HG03521 (cell line): ENCODE data around the gene NUP85.
"Not testable (repeated sequence)": the region's sequence is repeated elsewhere in the genome, so short reads cannot be mapped to it uniquely, and the experiment has no call there.

Experiments used
- ATAC-seq: cut with Tn5 transposase; IDR thresholded peaks from one replicate; pipeline ENCODE4 v1.9.1; 2021; ENCODE audit warnings: mild to moderate bottlenecking, moderate library complexity; ENCODE audit not compliant: unreplicated experiment

Gene NUP85

DNA sequence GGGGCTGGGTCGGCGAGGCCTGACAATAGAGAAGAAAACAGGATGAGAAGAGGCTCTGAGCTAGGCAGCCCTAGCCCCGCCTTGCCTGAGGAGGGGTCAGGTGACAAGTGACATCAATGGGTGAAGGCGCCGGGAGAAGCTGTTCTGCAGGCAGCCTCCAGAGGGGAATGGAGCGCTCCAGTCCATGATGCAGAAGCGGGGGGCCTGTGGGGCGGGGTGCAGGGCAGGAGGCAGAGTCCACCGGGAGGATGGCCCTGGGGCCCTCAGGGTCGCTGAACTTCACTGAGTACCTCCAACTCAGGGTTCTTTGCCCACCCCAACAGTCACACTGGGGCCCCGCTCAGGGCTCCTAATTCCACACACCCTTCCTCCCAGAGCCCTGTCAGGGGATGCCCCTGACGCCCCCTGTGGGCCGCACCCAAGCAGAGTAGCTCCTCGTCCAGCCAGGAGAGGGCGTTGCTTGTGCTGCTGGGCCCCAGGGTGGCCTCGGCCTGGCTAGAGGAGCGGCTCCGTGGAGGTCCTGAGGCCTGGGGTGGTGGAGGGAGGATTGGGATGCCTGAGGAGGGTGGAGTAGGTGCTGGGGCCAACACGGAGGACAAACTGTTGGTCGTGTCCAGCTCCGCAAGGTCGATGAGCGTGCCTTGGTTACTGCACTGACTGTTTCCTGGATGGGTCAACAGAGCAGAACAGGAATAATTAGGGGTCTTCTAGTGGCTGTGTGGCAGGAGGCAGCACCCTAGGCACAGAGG lies 35.1 kb downstream of the NUP85 start:
- ATAC-seq, result no peak

GRCh38 chr17:75241143-75241430 lies 35.6 kb downstream of the NUP85 start:
- no peak for ATAC-seq

GRCh38 chr17:75241502-75241901 lies 36.0 kb downstream of the NUP85 start:
- ATAC-seq, result no peak

DNA sequence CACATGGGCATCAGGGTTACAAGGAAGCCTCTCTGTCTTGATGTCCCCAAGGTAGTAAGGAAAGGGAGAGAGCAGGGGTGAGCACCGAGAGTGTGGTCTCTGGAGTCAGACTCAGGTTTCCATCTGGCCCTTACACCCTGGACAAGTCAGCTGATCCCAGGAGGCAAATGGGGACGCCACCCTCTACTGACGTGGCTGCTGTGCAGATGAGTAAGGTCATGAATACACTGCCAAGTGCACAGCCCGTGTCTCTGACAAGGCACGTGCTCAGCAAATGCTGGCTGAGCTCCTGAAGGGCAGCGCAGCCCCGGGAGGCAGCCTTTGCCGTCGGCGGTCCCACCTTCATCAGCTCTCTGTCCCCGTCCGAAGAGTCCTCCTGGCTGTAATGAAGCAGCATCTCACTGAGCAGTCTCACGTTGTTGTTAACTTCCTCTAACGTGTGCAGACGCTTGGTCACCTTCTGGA lies 36.5 kb downstream of the NUP85 start:
- ATAC-seq, result no peak

GRCh38 chr17:75242461-75243042 lies 37.1 kb downstream of the NUP85 start:
- ATAC-seq, result no peak

GRCh38 chr17:75244133-75244866 lies 38.8 kb downstream of the NUP85 start:
- no peak for ATAC-seq

GRCh38 chr17:75245011-75245410 lies 39.5 kb downstream of the NUP85 start:
- no peak for ATAC-seq

DNA sequence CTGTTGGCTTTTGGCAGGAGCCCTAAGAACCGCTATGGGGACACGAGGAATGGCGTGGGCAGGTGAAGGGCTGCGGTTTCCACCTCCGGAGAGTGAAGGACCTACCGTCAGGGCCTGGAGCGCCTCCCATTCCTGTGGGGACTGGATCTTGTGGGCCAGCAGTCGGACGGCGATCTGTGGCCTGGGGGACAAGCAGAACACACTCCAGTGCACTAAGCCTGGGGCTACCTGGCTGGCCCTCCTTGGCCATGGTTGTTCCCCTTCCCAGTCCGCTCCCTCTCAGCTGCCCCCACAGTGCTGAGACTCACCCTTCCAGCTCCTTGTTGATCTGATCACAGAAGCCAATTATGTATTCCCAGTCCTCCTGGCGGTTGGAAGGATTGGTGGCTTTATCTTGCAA lies 40.9 kb downstream of the NUP85 start:
- no peak for ATAC-seq

DNA sequence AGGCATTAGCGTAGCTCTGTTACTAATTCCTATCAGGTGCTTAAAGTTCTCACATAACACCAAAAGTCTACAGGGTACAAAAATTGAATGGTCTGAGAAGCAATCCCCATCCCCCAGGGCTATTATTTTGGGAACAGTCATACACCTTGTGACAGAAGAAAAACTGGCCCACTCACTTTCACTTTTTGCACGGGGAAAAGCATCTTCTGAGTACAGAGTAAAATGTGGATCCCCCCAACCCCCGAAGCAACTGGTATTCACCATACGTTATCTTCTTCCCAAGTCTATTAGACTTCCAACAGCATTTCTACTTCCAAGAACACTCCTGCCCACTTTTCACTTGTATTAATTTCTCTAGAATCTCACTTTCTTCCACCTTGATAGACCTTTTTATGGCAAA lies 44.1 kb downstream of the NUP85 start:
- ATAC-seq, result no peak

DNA sequence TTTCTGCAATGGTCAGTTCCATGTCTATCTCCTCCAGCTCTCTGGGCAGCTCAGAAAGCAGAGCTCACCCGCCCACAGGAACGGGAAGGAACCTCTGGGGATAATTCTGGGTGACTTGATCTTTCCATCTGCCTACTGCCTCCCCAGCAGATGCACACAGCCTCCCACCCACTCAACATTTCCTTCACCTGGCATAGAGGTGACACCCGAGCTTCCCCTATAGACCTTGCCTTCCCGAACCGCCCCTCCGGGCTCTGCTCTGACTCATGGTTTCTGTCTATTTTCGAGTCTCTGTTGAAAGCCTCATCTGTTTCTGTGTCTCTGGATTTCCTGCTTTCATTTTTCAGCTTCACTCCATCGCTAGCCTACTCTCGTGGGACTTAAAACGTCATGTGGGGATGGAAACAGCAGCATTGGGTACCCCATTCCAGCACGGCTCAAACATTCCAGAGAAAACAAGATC lies 44.6 kb downstream of the NUP85 start:
- peak; percentile 75 for ATAC-seq

GRCh38 chr17:75252039-75252816 lies 46.7 kb downstream of the NUP85 start:
- ATAC-seq, result no peak

GRCh38 chr17:75255954-75256698 lies 50.6 kb downstream of the NUP85 start:
- ATAC-seq, result not testable (repeated sequence)

GRCh38 chr17:75257228-75257627 lies 51.7 kb downstream of the NUP85 start:
- not testable (repeated sequence) for ATAC-seq

DNA sequence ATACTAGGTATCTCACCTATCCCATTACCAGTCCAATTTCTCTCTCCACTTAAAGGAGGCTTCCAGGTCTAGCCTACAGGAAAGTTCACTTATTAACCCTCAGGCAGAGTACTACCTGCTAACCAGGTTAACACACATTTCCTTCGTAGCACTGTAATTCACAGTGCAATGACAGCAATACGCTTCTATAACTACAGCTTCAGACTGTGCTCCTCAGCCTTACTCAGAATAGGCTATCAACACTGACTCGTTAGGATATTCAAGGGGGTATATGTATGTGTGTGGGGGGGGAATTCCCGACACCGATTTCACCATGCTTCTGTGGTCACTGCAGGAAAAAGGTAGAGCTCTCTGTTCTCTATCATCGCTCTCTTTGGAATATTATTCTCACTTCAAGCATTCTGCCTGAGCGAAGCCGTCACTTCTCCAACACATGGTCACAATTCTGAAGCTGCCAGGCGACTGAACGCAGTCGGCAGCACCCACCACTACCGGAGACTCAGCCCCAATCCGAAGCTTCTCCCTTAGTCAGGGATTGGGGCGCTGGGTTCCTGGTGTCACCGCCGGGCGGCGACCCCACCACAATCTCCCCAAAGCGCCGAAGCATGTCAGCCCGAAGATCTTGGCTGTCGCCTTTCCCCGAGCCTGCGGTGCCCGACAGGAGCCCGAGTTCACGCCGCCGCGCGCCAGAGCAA lies 55.3 kb downstream of the NUP85 start:
- peak; percentile 25 for ATAC-seq

- peak; percentile 79 for ATAC-seq
Measured at GRCh38 chr17:75261336-75262111, 56.0 kb downstream of the NUP85 start, which contains the start of the genes GGA3 and MRPS7. Gene GGA3 (minus strand): TSS chr17:75261606. CDS start chr17:75261587, 19 bp downstream. Gene MRPS7 (plus strand): TSS chr17:75261879. CDS start chr17:75261901, 22 bp downstream.

DNA sequence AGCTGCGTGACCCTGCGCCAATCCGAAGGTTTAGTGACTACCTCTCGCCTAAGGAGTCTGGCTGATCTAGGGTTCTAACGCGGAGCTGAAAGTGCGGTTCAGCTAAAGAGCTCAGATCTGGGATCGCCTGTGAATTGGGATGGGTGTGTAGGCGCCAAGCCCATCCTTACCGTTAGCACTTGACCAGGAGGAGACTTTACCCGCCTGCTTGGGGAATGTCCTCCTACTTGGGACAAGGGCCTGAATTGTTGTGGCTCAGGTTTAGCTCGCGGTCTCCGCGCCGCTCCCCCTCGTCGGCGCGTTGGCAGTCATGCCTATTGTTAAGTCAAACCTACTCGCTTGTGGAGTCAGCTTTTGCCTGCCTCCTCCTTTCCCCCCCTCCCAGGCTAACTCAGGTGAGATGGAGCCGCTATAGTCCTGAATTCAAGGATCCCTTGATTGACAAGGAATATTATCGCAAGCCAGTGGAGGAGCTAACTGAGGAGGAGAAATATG lies 56.7 kb downstream of the NUP85 start:
- no peak for ATAC-seq

- no peak for ATAC-seq
Measured at GRCh38 chr17:75263055-75263454, 57.6 kb downstream of the NUP85 start.

DNA sequence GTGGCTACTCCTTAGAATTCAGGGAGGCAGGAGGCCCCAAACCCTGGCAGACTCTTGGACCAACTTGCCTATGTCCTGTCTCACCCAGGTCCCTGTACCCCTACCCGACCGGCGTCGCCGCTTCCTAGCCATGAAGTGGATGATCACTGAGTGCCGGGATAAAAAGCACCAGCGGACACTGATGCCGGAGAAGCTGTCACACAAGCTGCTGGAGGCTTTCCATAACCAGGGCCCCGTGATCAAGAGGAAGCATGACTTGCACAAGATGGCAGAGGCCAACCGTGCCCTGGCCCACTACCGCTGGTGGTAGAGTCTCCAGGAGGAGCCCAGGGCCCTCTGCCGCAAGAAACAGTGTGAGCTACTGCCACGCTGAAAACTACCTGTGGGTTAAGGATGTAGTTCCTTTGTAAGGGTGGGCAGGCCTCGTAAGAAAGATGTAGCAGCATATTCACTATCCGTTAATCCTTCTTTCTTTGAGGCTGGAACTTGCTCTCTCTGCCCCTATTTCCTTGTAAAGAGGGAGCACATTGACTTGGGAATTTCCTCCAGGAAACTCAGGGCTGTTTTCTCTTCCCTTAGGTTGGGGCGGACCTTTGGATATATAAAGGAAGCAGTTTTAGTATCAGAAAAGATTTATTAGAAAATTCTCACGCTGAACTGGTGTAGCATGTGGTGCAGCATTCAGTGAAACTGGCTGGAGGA lies 60.3 kb downstream of the NUP85 start:
- no peak for ATAC-seq
